Psoas muscle (tissue), 8 donors: ENCODE results near the gene ZNF236. TPM values are rescaled to one million over a fixed set of nuclear protein-coding genes. Genes with fewer than 3 reads are reported as not detected.

Experiments
- ATAC-seq, 4 donors: fragments of 200-7000 bp; cut with Tn5 transposase; one replicate each; pipeline ENCODE4 v1.9.1; 2020; ENCODE audit warnings: moderate library complexity in 3 of 4, mild to moderate bottlenecking in 2 of 4
- DNase-seq, 2 donors: peaks; one replicate each; pipeline ENCODE4 v3.0.0-alpha.2; 2020
- H3K27ac ChIP-seq: fragments of 200-600 bp; one replicate; pipeline ENCODE4 v1.8.0; 2022
- H3K27me3 ChIP-seq, 3 donors: fragments of 200-600 bp in 1 of 3; one replicate each; pipeline versions ENCODE4 v1.6.1 to v1.8.0; 2013 to 2022; ENCODE audit warnings: low read length in 2 of 3, mild to moderate bottlenecking in 2 of 3, moderate library complexity in 1 of 3; ENCODE audit not compliant: insufficient read depth in 3 of 3
- H3K36me3 ChIP-seq, 2 donors: fragments of 200-600 bp in 1 of 2; one replicate each; pipeline versions ENCODE4 v1.6.1 to v1.8.0; 2013 to 2022; ENCODE audit warnings: low read depth in 1 of 2, mild to moderate bottlenecking in 1 of 2, moderate library complexity in 1 of 2; ENCODE audit not compliant: insufficient read depth in 1 of 2
- H3K4me1 ChIP-seq: fragments of 200-600 bp; one replicate; pipeline ENCODE4 v1.8.0; 2022
- H3K4me3 ChIP-seq: fragments of 200-600 bp; one replicate; pipeline ENCODE4 v1.8.0; 2022; ENCODE audit warnings: mild to moderate bottlenecking
- H3K9me3 ChIP-seq: fragments of 200-600 bp; one replicate; pipeline ENCODE4 v1.8.0; 2022
- WGBS, 3 donors: extraction: QIAGEN DNeasy Blood & Tissue Kit; methylation state at CpG; one replicate each; pipeline versions ENCODE4 v1.1.6 to v1.1.7; 2013; 5-methylcytosine and 5-hydroxymethylcytosine counted together
- intact Hi-C, 2 donors: fragments of 100-400 bp; cut with DNase I; formaldehyde crosslinking; loops; one replicate each; pipeline versions ENCODE4 v1.11.0 to v1.14.2; 2022
- polyA plus RNA-seq, 3 donors: library from polyadenylated mRNA; stranded (reverse); fragments of 200-250 nt; gene quantifications; one replicate each; pipeline ENCODE4 v1.2.3, GENCODE V29; 2013
- total RNA-seq, 4 donors: library from RNA; stranded (reverse); fragmentation: NEBNext Ultra II Directional in 2 of 4; extraction: Animal tissue kit (Norgen Biotek cat#: 25700) in 2 of 4; gene quantifications; one replicate each; pipeline versions ENCODE4 v1.2.1 to v1.2.4, GENCODE V29; 2021 to 2023
- TF ChIP-seq, protein P1 (sequence below): fragments of 200-600 bp; IDR thresholded peaks from one replicate; pipeline ENCODE4 v1.8.0; 2022; ENCODE audit warnings: antibody characterized with exemption
- donor health status: healthy with polysubstance abuse.
- donor health status: DM: no; HTN: no; CAD: no; lungs with moderate emphysema.
- donor health status: Bipolar disorder and iron deficiency.
- donor health status: healthy.
- donor health status: DM: yes; HTN: yes; CAD: no.
- donor health status: DM: no; HTN: no; CAD: no.
- donor health status: DM: no; HTN: no; CAD: no.
- donor health status: DM: yes; HTN: yes; CAD: no.

Gene ZNF236
- total and polyA plus RNA-seq, 7 donors, result 0.76 to 9.4 (median 7.5) TPM

- H3K9me3 ChIP-seq, result no peaks in the 10 kb centered on the region
- H3K36me3 ChIP-seq, result no peaks in the 10 kb centered on the region
- H3K4me1 ChIP-seq, result peaks cover 4% of the 10 kb centered on the region
- ATAC-seq, result no peak
- no peak overlapping the region for H3K27ac ChIP-seq
- 89 to 95% (median 90%) methylated on average over 4 of the region's 4 CpGs for WGBS, 3 donors
- TF ChIP-seq, protein P1, sequence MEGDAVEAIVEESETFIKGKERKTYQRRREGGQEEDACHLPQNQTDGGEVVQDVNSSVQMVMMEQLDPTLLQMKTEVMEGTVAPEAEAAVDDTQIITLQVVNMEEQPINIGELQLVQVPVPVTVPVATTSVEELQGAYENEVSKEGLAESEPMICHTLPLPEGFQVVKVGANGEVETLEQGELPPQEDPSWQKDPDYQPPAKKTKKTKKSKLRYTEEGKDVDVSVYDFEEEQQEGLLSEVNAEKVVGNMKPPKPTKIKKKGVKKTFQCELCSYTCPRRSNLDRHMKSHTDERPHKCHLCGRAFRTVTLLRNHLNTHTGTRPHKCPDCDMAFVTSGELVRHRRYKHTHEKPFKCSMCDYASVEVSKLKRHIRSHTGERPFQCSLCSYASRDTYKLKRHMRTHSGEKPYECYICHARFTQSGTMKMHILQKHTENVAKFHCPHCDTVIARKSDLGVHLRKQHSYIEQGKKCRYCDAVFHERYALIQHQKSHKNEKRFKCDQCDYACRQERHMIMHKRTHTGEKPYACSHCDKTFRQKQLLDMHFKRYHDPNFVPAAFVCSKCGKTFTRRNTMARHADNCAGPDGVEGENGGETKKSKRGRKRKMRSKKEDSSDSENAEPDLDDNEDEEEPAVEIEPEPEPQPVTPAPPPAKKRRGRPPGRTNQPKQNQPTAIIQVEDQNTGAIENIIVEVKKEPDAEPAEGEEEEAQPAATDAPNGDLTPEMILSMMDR, result no peak
- H3K27me3 ChIP-seq, result no peaks in the 10 kb centered on the region
- no peak overlapping the region for H3K4me3 ChIP-seq
- intact Hi-C loops, result no loop called here
- DNase-seq, result no peak
These were observed 22.6 kb downstream of the ZNF236 start for GRCh38 chr18:76844742-76845477.

- 71 to 80% (median 76%) methylated on average over 5 of the region's 5 CpGs for WGBS, 3 donors
- H3K9me3 ChIP-seq, result no peaks in the 10 kb centered on the region
- H3K36me3 ChIP-seq, result no peaks in the 10 kb centered on the region
- TF ChIP-seq, protein P1, result no peak
- H3K4me1 ChIP-seq, result peaks cover 4% of the 10 kb centered on the region
- no peak for ATAC-seq
- no peak for DNase-seq
- intact Hi-C loops, result no loop called here
- no peaks in the 10 kb centered on the region for H3K27me3 ChIP-seq
- H3K27ac ChIP-seq, result no peak overlapping the region
- H3K4me3 ChIP-seq, result no peak overlapping the region
These were observed 23.9 kb downstream of the ZNF236 start for GRCh38 chr18:76846217-76846616.

DNA sequence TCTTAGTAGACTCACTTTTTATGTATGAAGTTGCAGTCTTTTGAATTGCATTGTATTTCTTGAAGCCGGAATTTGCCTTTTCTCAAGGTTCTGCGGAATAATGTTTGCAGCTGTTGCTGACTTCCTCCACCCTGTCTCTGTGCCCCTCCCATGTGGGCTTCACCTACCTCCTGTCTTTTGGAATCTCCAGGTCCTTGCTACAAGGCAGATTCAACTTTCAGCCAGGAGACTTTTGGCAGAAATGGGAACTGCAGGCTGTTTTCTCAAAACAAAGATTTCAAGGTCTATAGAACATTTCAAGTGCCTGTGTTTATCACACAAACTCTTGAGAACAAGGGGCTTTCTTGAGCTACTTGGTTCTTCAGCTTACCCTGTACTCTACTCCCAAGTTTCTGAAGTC, 25.6 kb downstream of the ZNF236 start:
- peaks cover 0 to 10% of the 10 kb centered on the region in 2 donors for H3K36me3 ChIP-seq
- TF ChIP-seq, protein P1, result no peak
- H3K27me3 ChIP-seq, result no peaks in the 10 kb centered on the region
- 53 to 54% (median 53%) methylated on average over 2 of the region's 2 CpGs for WGBS, 3 donors
- DNase-seq (no peak), ATAC-seq (no peak)
- intact Hi-C loops, result no loop called here
- no peaks in the 10 kb centered on the region for H3K4me1 ChIP-seq
- H3K9me3 ChIP-seq, result no peaks in the 10 kb centered on the region
- no peak overlapping the region for H3K27ac ChIP-seq
- H3K4me3 ChIP-seq, result no peak overlapping the region

DNA sequence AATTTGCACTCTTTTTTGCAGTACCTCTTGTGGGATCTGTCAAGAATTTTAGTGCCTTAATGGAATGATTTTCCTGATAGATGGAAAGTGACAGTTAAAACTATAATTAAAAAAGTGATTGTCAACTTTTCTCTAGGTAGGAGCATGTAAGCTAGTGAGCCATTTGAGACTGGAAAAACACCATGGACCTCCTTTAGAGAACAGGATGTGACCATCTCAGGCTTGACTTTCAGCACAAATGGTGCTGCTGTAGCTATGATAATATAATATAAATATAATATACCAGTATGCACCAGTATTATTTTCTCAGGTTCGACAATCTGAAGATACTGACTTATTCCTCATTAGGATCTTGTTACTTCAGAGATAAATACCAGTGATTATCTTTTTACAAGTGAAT, 27.8 kb downstream of the ZNF236 start:
- no peak for DNase-seq
- 39 to 82% (median 73%) methylated on average over 1 of the region's 1 CpG for WGBS, 3 donors
- TF ChIP-seq, protein P1, result no peak
- Histone ChIP-seq H3K9me3 (no peaks in the 10 kb centered on the region), H3K36me3 (peaks cover 0 to 26% of the 10 kb centered on the region in 2 donors), H3K4me3 (no peak overlapping the region), H3K27me3 (no peaks in the 10 kb centered on the region), H3K4me1 (no peaks in the 10 kb centered on the region), H3K27ac (no peak overlapping the region)
- no peak for ATAC-seq
- intact Hi-C loops, result no loop called here

DNA sequence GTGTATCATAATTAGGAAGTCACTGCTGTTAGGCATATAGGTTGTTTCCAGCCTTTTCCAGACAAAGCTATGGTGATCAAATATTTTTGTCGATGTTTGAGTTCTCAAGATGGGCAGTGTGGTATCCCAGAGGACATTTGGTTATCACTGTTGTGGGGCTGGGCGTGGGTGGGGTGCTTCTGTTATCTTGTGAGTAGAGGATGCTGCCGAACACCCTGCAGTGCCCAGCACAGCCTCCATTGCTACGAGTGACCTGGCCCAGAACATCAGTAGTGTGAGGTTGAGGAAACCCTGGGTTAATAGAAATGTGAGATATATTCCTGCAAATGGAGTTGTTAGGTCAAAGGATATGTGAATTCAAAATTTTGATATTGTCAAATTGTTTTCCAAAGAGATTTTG, 33.2 kb downstream of the ZNF236 start:
- Histone ChIP-seq H3K4me1 (no peaks in the 10 kb centered on the region), H3K27ac (no peak overlapping the region), H3K27me3 (no peaks in the 10 kb centered on the region), H3K36me3 (peaks cover 0 to 45% of the 10 kb centered on the region in 2 donors), H3K4me3 (no peak overlapping the region), H3K9me3 (no peaks in the 10 kb centered on the region)
- no peak for DNase-seq
- intact Hi-C loops, result no loop called here
- 94 to 95% (median 95%) methylated on average over 4 of the region's 4 CpGs for WGBS, 3 donors
- TF ChIP-seq, protein P1, result no peak
- ATAC-seq, result no peak
